ENCODE results near the gene PCNX2. TPM values are rescaled to one million over a fixed set of nuclear protein-coding genes. Genes with fewer than 3 reads are reported as not detected.
"Not testable (repeated sequence)": the region's sequence is repeated elsewhere in the genome, so short reads cannot be mapped to it uniquely, and the experiment has no call there.

Gene PCNX2
- total RNA-seq, 1 donor from 2014 or later: 22.1 TPM

GRCh38 chr1:233229288-233229687, 66.2 kb downstream of the PCNX2 start:
- intact Hi-C loops (cut with micrococcal nuclease): no loop called here

- intact Hi-C loops (cut with micrococcal nuclease): no loop called here
Measured at GRCh38 chr1:233227930-233228465, 67.5 kb downstream of the PCNX2 start.

- intact Hi-C loops (cut with micrococcal nuclease): no loop called here
Measured at GRCh38 chr1:233224311-233224710, 71.2 kb downstream of the PCNX2 start.

GRCh38 chr1:233217832-233218231, 77.7 kb downstream of the PCNX2 start:
- intact Hi-C loops (cut with micrococcal nuclease): no loop called here

- intact Hi-C loops (cut with micrococcal nuclease): no loop called here
Measured at GRCh38 chr1:233216009-233216408, 79.5 kb downstream of the PCNX2 start.

GRCh38 chr1:233215135-233215760, 80.3 kb downstream of the PCNX2 start:
- intact Hi-C loops (cut with micrococcal nuclease): no loop called here

- intact Hi-C loops (cut with micrococcal nuclease): no loop called here
Measured at GRCh38 chr1:233211595-233211994, 83.9 kb downstream of the PCNX2 start.

- intact Hi-C loops (cut with micrococcal nuclease): no loop called here
Measured at GRCh38 chr1:233211106-233211505, 84.4 kb downstream of the PCNX2 start.

GRCh38 chr1:233209481-233209880, 86.0 kb downstream of the PCNX2 start:
- intact Hi-C loops (cut with micrococcal nuclease): no loop called here

- intact Hi-C loops (cut with micrococcal nuclease): no loop called here
Measured at GRCh38 chr1:233208687-233209086, 86.8 kb downstream of the PCNX2 start.

GRCh38 chr1:233197940-233198339, 97.6 kb downstream of the PCNX2 start:
- intact Hi-C loops (cut with micrococcal nuclease): no loop called here

- intact Hi-C loops (cut with micrococcal nuclease): no loop called here
Measured at GRCh38 chr1:233193741-233194140, 101.8 kb downstream of the PCNX2 start.

GRCh38 chr1:233190987-233191386, 104.5 kb downstream of the PCNX2 start:
- intact Hi-C loops (cut with micrococcal nuclease): no loop called here

GRCh38 chr1:233189526-233189925, 106.0 kb downstream of the PCNX2 start:
- intact Hi-C loops (cut with micrococcal nuclease): no loop called here

- intact Hi-C loops (cut with micrococcal nuclease): no loop called here
Measured at GRCh38 chr1:233188061-233188460, 107.5 kb downstream of the PCNX2 start.

- intact Hi-C loops (cut with micrococcal nuclease): no loop called here
Measured at GRCh38 chr1:233183226-233184020, 112.1 kb downstream of the PCNX2 start.

- intact Hi-C loops (cut with micrococcal nuclease): no loop called here
Measured at GRCh38 chr1:233182587-233182986, 112.9 kb downstream of the PCNX2 start.

- intact Hi-C loops (cut with micrococcal nuclease): no loop called here
Measured at GRCh38 chr1:233180641-233181364, 114.7 kb downstream of the PCNX2 start.

GRCh38 chr1:233179638-233180037, 115.9 kb downstream of the PCNX2 start:
- intact Hi-C loops (cut with micrococcal nuclease): not testable (repeated sequence)

- intact Hi-C loops (cut with micrococcal nuclease): no loop called here
Measured at GRCh38 chr1:233172201-233172600, 123.3 kb downstream of the PCNX2 start.

GRCh38 chr1:233170741-233171140, 124.8 kb downstream of the PCNX2 start:
- intact Hi-C loops (cut with micrococcal nuclease): no loop called here

- intact Hi-C loops (cut with micrococcal nuclease): no loop called here
Measured at GRCh38 chr1:233168384-233168783, 127.1 kb downstream of the PCNX2 start.

Measured in T-helper 2 cell treated with Interferon-gamma antibody and Interleukin-4, amounts not matched to agents 100 ng/mL and 5 ng/mL, for 36 hours (primary cell).